ENCODE data around the gene LDLRAD4. TPM values are rescaled to one million over a fixed set of nuclear protein-coding genes. Genes with fewer than 3 reads are reported as not detected.

LDLRAD4 gene
- polyA plus RNA-seq, 1 of the 3 experiments (the other 2 are of a cell fraction): 0.16 TPM

GRCh38 chr18:13580351-13580750 is 361.8 kb downstream of the LDLRAD4 start:
- POLR2A ChIA-PET: no interaction called here
- Histone ChIP-seq H3K4me3 (ENCODE audit: low read depth in 2 of 2, low read length in 1 of 2) (no peak overlapping the region), H3K9me2 (no peaks in the 10 kb centered on the region), H4K20me1 (ENCODE audit: insufficient read depth) (no peaks in the 10 kb centered on the region), H3K36me3 (replicated peaks in 1 of 2; ENCODE audit: control insufficient read depth in 1 of 2, insufficient read depth in 2 of 2, low read length in 1 of 2) (no peaks in the 10 kb centered on the region), H3K4me1 (ENCODE audit: control insufficient read depth in 1 of 2, insufficient read depth in 2 of 2, low read depth in 1 of 2, low read length in 1 of 2) (peaks cover 0 to 54% of the 10 kb centered on the region in 2 experiments; a peak in 2 of 4 replicates), H2AFZ (ENCODE audit: low read depth) (no peak overlapping the region), H3K4me2 (no peak overlapping the region), H3K27ac (ENCODE audit: low read depth in 2 of 2, low read length in 1 of 2) (no peak overlapping the region), H3K9me3 (no peaks in the 10 kb centered on the region), H3K27me3 (ENCODE audit: insufficient read depth) (no peaks in the 10 kb centered on the region), H3K79me2 (ENCODE audit: insufficient read depth) (no peaks in the 10 kb centered on the region), H3F3A (replicated peaks; ENCODE audit: insufficient read depth) (no peaks in the 10 kb centered on the region), H3K9ac (no peak overlapping the region)
- CTCF ChIA-PET: interaction anchor here (1.0 to 1.8 kb wide), 3 partner anchors 16 to 49 kb away, joined by 3 to 8 read pairs (median 6); no protein-coding TSS in a partner anchor
- 64% methylated on average over 3 of the region's 7 CpGs for WGBS (ENCODE audit: low lambda C conversion rate)
- no peak for DNase-seq
- TF ChIP-seq CHD2 (IDR thresholded peaks at IDR 0.05; ENCODE audit: low read length, partially characterized antibody) (no peak), FOXM1 (IDR thresholded peaks at IDR 0.05; ENCODE audit: low read depth) (no peak), RFX5 (IDR thresholded peaks at IDR 0.05; ENCODE audit: low read length) (no peak), FOXJ3 (CRISPR knock-in tag; IDR thresholded peaks at IDR 0.05) (no peak), USF2 (IDR thresholded peaks at IDR 0.05; ENCODE audit: borderline replicate concordance, low read depth, low read length) (no peak), MEF2A (IDR thresholded peaks at IDR 0.05; ENCODE audit: borderline replicate concordance, low read depth) (no peak), MXI1 (IDR thresholded peaks at IDR 0.05; ENCODE audit: low read depth, low read length) (no peak), TAF1 (IDR thresholded peaks at IDR 0.05; ENCODE audit: borderline replicate concordance, low read depth, low read length) (no peak), RCOR1 (IDR thresholded peaks at IDR 0.05; ENCODE audit: low read length) (no peak), GABPA (IDR thresholded peaks at IDR 0.05; ENCODE audit: low read depth) (no peak), NRF1 (IDR thresholded peaks at IDR 0.05; ENCODE audit: low read depth, low read length) (no peak), REST (IDR thresholded peaks at IDR 0.05; ENCODE audit: low read depth, low read length) (no peak)
- TF ChIP-seq, protein P1, sequence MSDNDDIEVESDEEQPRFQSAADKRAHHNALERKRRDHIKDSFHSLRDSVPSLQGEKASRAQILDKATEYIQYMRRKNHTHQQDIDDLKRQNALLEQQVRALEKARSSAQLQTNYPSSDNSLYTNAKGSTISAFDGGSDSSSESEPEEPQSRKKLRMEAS (IDR thresholded peaks at IDR 0.05; ENCODE audit: low read depth): no peak

All from SK-N-SH (cell line).